HG03521 (cell line): ENCODE data around the gene TCERG1L.

Experiments used
- ATAC-seq: cut with Tn5 transposase; IDR thresholded peaks from one replicate; pipeline ENCODE4 v1.9.1; 2021; ENCODE audit warnings: mild to moderate bottlenecking, moderate library complexity; ENCODE audit not compliant: unreplicated experiment

Gene TCERG1L

DNA sequence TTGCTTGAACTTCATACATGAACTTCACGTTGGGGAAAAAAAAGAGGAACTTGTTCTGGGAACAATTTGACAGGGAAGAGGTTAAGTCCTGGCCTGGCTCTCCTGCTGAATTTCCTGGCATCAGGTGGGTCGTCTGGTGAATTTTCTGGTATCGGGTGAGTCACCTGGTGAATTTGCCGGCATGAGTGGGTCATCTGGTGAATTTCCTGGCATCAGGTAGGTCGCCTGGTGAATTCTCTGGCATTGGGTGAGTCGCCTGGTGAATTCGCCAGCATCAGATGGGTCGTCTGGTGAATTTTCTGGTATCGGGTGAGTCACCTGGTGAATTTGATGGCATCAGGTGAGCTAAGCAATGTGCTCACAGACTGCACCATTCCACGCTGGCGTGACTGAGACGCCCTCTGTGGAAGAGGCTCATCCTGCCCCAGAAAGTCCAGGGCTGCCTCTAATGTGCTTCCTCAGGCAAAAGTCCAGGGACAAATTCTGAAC is 255.4 kb downstream of the TCERG1L start:
- ATAC-seq, result no peak

DNA sequence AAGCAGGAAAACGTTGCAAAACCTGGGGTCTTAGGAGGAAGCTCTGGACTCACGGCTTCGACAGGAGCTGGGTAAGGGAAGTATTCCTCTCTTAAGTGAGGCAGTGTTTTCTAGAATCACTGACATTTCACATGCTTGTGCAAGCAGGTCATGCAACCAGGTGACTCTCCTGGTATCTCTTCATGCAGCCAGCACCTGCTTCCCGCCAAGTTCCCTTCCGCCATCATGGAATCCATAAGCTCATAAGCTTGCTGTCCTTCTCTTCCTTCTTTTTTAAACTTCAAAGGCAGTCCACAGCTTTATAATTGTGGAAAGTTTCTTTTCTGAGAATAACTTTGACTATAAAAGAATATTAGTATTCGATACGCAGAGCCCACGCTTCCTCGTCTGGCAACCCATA is 256.1 kb downstream of the TCERG1L start:
- no peak for ATAC-seq

DNA sequence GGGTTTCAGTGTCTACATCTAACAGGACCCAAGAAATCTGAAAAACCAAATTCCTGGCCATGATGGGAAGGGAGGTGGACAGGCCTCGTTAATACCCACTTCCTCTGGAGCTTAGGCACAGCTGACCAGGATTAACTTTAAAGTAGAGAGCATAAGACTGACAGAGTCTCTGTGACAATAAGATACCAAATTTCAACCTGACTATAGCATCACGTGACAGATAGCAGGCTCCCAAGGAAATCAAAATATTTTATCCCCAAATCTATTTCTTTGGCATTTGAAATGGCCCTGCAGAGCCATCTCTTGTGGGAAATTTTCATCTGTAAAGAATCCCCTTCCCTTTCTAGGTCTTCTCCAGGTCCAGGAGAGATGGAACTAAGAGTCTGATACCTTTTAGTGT is 258.3 kb downstream of the TCERG1L start:
- ATAC-seq, result no peak

DNA sequence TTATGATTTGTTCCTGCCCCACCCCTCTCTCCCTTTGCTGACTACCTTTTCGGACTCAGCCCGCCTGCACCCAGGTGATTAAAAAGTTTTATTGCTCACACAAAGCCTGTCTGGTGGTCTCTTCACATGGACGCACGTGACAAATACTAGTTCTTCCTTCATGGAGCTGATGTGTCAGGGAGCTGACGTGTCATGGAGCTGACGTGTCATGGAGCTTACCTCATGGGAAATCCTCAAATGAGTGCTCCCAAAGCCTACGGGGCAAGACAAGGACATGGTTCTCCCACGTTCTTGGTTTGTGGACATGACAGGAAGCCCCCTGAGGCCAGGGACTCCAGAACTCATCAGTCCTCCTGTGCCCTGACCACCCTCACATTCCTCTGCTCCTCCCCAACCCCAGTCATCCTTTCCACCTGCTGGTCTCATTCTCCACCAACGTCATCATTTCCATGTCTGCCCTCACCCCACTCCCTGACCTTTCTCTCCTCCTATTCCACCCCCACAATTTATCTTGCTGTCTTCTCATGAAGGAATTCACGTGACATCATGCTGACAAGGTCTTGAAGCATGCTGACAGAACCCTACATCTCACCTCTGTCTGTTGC is 261.3 kb downstream of the TCERG1L start:
- ATAC-seq, result no peak

DNA sequence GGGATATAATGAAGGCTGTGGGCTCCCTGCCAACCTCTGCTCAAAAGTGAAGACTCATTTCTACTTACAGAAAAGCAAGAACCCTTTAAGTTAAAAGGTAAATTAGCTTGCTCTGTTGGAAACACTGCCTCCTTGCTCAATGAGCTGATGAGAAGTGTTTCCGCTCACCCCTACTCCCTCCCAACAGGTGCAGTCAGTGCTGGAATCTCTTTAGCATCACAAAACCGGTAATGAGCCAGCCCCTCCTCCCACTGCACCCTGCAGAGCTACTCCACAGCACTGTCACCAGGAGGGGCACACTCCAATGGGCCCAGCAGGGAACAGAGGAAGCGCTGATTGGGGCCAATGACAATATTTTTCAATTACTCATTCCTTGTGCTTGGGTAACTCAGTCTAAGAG is 262.5 kb downstream of the TCERG1L start:
- ATAC-seq, result no peak

DNA sequence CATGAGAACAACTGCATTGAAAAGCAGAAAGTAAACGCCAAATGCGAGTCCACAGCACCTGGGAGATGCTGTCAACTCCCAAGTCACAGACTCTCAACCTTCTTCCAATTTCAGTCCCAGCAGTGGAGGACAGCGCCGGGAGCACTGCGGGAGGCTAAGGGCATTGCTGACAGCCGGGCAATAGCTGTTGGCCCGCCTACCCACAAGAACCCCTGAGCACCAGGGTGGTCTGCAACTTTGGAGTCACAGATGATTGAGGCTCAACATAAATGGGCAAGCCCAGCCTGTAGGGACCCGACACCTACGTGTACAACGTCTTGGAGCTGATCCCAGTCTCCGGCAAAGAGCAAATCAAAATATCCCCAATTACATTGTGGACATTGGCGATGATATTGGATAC is 262.9 kb downstream of the TCERG1L start:
- ATAC-seq, result no peak

DNA sequence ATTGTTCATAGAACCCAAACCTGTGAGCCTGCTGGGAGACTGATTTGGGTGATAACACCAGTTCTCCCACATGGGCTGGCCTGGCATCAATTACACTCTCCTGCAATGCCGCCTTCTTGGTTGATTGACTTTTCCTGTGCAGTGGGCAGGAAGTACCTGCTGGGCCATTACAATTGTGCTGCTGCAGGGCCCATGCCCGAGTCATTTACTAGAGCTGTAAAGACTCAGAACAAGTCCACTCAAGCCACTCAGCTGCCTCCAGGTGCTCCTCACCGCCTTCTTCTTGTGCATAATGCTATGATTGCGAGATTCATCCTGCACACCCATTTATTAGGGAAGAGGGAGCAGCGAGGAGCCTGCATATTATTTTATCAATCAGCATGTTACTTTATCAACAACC is 264.0 kb downstream of the TCERG1L start:
- ATAC-seq, result no peak

DNA sequence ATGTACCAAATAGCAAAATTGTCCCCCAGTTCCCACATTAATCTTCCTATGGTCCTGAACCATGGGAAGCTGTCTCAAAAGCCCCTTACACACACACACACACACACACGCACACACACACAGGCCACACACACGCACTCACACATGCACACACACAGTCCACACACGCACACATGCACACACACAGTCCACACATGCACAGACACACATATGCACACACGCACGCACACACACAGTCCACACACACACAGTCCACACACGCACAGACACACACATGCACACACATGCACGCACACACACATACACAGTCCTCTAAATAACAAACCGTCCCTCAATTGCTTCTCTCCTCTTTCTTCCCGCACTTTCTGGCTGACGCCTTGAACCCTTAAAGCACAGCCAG is 265.3 kb downstream of the TCERG1L start:
- no peak for ATAC-seq

DNA sequence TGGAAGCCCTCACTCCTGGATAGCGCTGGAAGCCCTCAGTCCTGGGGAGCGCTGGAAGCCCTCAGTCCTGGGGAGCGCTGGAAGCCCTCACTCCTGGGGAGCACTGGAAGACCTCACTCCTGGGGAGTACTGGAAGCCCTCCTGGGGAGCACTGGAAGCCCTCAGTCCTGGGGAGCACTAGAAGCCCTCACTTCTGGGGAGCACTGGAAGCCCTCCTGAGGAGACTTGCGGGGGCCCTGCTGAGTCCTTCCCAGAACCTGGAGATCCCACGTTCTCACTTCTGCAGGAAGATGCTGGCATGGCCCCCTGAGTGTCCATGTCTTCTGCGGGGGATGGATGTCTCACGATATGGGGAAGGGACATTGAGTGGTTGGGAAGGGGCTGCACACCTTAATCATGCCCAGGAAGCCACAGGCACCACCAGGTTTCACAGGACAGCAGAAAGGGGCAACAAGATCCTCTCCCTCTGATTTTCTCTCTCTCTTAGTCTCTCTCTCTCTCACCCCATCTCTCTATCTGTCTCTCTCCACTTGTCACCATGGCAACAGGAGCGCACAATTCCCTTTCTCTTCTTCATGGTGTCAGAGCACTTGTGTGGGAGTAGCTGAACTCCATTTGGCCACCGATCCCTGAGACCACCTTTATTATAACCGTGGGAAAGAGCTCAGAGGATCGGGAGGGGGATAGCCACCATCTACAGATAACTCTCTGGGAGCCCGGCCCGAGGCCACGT is 267.0 kb downstream of the TCERG1L start:
- ATAC-seq, result no peak

DNA sequence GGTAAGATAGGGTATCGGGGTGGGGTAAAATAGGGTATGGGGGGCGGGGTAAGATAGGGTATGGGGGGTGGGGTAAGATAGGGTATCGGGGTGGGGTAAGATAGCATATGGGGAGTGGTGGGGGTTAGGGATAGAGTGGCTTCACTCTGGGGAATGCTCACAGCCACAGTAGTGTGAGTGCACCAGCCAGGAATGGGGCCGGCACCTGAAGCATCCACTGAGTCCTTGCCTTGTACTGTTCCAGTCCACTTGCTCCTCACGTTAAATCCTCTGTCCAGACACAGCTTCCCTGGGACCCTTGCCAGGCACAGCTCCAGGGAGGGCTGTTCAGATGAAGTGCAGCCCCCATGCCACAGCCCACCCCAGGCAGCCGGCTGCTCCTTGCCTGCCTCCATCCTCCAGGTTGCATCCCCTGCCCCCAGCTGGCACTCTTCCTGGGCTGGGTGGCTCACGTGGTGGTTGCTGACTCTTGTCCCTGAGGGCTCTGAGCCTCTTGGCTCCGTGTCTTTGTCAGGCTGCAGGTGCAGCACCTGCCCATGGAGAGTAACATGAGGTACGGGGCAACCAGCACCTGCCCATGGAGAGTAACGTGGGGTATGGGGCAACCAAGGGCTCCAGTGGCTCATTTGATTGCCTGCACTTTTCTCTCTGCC is 268.4 kb downstream of the TCERG1L start:
- no peak for ATAC-seq
